Endometrial microvascular endothelial cells (primary cell): Measurements from ENCODE around the gene RHBDL2. TPM values are rescaled to one million over a fixed set of nuclear protein-coding genes. Genes with fewer than 3 reads are reported as not detected.
"Not testable (repeated sequence)": the region's sequence is repeated elsewhere in the genome, so short reads cannot be mapped to it uniquely, and the experiment has no call there.

Source experiments
- in situ Hi-C: cut with HindIII; loops from 2 replicates; pipeline ENCODE4 v1.10.0; 2017; ENCODE audit warnings: low sequenced_read_pairs, low pct_unique_long_range_greater_than_20kb; ENCODE audit errors: inconsistent ontology term
- total RNA-seq: library from RNA; depleted of rRNA; stranded (reverse); fragments of >200 nt; gene quantifications from one replicate; pipeline ENCODE4 v1.2.3, GENCODE V29; 2015; ENCODE audit errors: inconsistent ontology term

The RHBDL2 gene
- total RNA-seq, 1 donor from 2014 or later = not detected

GRCh38 chr1:38845088-38845487 is 96.5 kb downstream of the RHBDL2 start:
- in situ Hi-C loops = not testable (repeated sequence)

- in situ Hi-C loops = no loop called here
Measured at GRCh38 chr1:38840281-38840680, 101.3 kb downstream of the RHBDL2 start.

GRCh38 chr1:38839363-38839762 is 102.3 kb downstream of the RHBDL2 start:
- in situ Hi-C loops = no loop called here

GRCh38 chr1:38836316-38836715 is 105.3 kb downstream of the RHBDL2 start:
- in situ Hi-C loops = not testable (repeated sequence)

Other genes starting within 250 kb of the RHBDL2 start
- 20.5 TPM for gene RRAGC, start 82.1 kb downstream of the RHBDL2 start, total RNA-seq
- gene MYCBP, start 68.5 kb downstream of the RHBDL2 start, total RNA-seq = 23.0 TPM
- gene GJA9, start 60.2 kb downstream of the RHBDL2 start, total RNA-seq = not detected
- 45.0 TPM for gene AKIRIN1, start 49.4 kb upstream of the RHBDL2 start, total RNA-seq
- 487 TPM for gene NDUFS5, start 84.5 kb upstream of the RHBDL2 start, total RNA-seq